Psoas muscle (tissue), 8 donors: ENCODE measurements around the gene ASTN2. TPM values are rescaled to one million over a fixed set of nuclear protein-coding genes. Genes with fewer than 3 reads are reported as not detected.

Experiments used
- ATAC-seq, 4 donors: fragments of 200-7000 bp; cut with Tn5 transposase; one replicate each; pipeline ENCODE4 v1.9.1; 2020; ENCODE audit warnings: moderate library complexity in 3 of 4, mild to moderate bottlenecking in 2 of 4
- DNase-seq, 2 donors: peaks; one replicate each; pipeline ENCODE4 v3.0.0-alpha.2; 2020
- H3K27ac ChIP-seq: fragments of 200-600 bp; one replicate; pipeline ENCODE4 v1.8.0; 2022
- H3K27me3 ChIP-seq, 3 donors: fragments of 200-600 bp in 1 of 3; one replicate each; pipeline versions ENCODE4 v1.6.1 to v1.8.0; 2013 to 2022; ENCODE audit warnings: low read length in 2 of 3, mild to moderate bottlenecking in 2 of 3, moderate library complexity in 1 of 3; ENCODE audit not compliant: insufficient read depth in 3 of 3
- H3K36me3 ChIP-seq, 2 donors: fragments of 200-600 bp in 1 of 2; one replicate each; pipeline versions ENCODE4 v1.6.1 to v1.8.0; 2013 to 2022; ENCODE audit warnings: low read depth in 1 of 2, mild to moderate bottlenecking in 1 of 2, moderate library complexity in 1 of 2; ENCODE audit not compliant: insufficient read depth in 1 of 2
- H3K4me1 ChIP-seq: fragments of 200-600 bp; one replicate; pipeline ENCODE4 v1.8.0; 2022
- H3K4me3 ChIP-seq: fragments of 200-600 bp; one replicate; pipeline ENCODE4 v1.8.0; 2022; ENCODE audit warnings: mild to moderate bottlenecking
- H3K9me3 ChIP-seq: fragments of 200-600 bp; one replicate; pipeline ENCODE4 v1.8.0; 2022
- WGBS, 3 donors: extraction: QIAGEN DNeasy Blood & Tissue Kit; methylation state at CpG; one replicate each; pipeline versions ENCODE4 v1.1.6 to v1.1.7; 2013; 5-methylcytosine and 5-hydroxymethylcytosine counted together
- intact Hi-C, 2 donors: fragments of 100-400 bp; cut with DNase I; formaldehyde crosslinking; loops; one replicate each; pipeline versions ENCODE4 v1.11.0 to v1.14.2; 2022
- polyA plus RNA-seq, 3 donors: library from polyadenylated mRNA; stranded (reverse); fragments of 200-250 nt; gene quantifications; one replicate each; pipeline ENCODE4 v1.2.3, GENCODE V29; 2013
- total RNA-seq, 4 donors: library from RNA; stranded (reverse); fragmentation: NEBNext Ultra II Directional in 2 of 4; extraction: Animal tissue kit (Norgen Biotek cat#: 25700) in 2 of 4; gene quantifications; one replicate each; pipeline versions ENCODE4 v1.2.1 to v1.2.4, GENCODE V29; 2021 to 2023
- TF ChIP-seq, protein P1 (sequence below): fragments of 200-600 bp; IDR thresholded peaks from one replicate; pipeline ENCODE4 v1.8.0; 2022; ENCODE audit warnings: antibody characterized with exemption
- donor health status: healthy with polysubstance abuse.
- donor health status: DM: no; HTN: no; CAD: no; lungs with moderate emphysema.
- donor health status: Bipolar disorder and iron deficiency.
- donor health status: healthy.
- donor health status: DM: yes; HTN: yes; CAD: no.
- donor health status: DM: no; HTN: no; CAD: no.
- donor health status: DM: no; HTN: no; CAD: no.
- donor health status: DM: yes; HTN: yes; CAD: no.

ASTN2 gene
- total and polyA plus RNA-seq, 7 donors, result 2.0 to 10.3 (median 3.3) TPM

DNA sequence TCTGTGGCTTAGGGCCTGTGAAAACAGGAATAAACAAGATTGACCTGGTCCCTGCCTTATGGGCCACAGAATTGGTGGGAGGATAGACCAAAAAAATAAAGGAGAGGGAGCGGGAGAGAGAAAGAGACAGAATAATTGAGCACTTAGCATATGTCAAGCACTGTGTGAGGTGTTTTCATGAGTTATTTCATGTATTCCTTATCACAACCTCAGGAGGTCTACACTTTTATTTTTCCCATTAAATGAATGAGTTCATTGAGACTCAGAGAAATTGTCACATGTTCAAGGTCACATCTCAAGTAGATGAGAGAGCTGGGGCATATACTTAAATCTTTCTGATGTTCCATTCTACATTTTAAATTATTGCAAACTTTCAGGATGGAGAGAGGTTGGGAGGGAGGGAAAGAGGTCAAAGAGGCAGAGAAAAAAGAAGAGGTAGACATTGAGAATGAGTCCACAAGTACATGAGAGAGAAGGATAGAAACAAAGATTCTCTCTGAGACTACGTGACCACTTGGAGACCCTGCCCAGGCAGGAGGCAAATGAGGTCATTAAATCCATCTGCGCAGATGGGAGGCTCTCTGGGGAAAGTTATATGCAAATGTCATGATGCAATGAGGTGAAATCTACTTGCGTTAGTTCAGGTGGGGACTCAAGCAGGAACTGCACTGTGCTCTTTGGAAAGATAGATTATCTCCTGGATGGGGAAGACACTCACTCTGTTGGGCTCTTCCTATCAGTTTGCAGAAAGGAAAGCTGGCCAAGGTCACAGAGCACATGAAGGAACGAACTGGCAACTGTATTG, 1019.8 kb downstream of the ASTN2 start:
- Histone ChIP-seq H3K27ac (no peak overlapping the region), H3K9me3 (no peaks in the 10 kb centered on the region), H3K4me3 (no peak overlapping the region), H3K27me3 (no peaks in the 10 kb centered on the region), H3K4me1 (no peaks in the 10 kb centered on the region), H3K36me3 (no peaks in the 10 kb centered on the region)
- DNase-seq (no peak), ATAC-seq (no peak)
- TF ChIP-seq, protein P1, sequence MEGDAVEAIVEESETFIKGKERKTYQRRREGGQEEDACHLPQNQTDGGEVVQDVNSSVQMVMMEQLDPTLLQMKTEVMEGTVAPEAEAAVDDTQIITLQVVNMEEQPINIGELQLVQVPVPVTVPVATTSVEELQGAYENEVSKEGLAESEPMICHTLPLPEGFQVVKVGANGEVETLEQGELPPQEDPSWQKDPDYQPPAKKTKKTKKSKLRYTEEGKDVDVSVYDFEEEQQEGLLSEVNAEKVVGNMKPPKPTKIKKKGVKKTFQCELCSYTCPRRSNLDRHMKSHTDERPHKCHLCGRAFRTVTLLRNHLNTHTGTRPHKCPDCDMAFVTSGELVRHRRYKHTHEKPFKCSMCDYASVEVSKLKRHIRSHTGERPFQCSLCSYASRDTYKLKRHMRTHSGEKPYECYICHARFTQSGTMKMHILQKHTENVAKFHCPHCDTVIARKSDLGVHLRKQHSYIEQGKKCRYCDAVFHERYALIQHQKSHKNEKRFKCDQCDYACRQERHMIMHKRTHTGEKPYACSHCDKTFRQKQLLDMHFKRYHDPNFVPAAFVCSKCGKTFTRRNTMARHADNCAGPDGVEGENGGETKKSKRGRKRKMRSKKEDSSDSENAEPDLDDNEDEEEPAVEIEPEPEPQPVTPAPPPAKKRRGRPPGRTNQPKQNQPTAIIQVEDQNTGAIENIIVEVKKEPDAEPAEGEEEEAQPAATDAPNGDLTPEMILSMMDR, result no peak
- WGBS, 3 donors, result 77 to 85% (median 84%) methylated on average over 5 of the region's 5 CpGs
- intact Hi-C loops, result no loop called here

DNA sequence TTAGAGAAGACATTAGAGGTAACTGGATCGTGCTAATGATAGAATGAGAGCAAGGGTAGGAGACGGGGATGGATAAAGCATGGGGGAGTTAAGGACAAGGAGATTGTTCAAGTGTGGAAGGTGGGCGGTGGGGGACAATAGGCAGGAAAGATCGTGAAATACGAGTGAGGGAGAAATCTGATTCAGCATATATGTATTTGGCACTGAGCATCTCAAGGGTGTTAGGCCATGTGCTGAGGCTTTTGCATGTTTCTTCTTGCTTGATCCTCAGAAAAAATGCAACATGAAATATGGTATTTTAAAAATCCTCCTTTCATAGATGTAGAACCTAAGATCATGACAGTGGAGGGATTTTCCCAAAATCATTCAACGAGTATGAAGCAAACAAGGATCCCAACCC, 1020.8 kb downstream of the ASTN2 start:
- Histone ChIP-seq H3K4me3 (no peak overlapping the region), H3K9me3 (no peaks in the 10 kb centered on the region), H3K36me3 (no peaks in the 10 kb centered on the region), H3K4me1 (no peaks in the 10 kb centered on the region), H3K27me3 (no peaks in the 10 kb centered on the region), H3K27ac (no peak overlapping the region)
- DNase-seq (no peak), ATAC-seq (no peak)
- TF ChIP-seq, protein P1, result no peak
- WGBS, 3 donors, result 93 to 94% (median 94%) methylated on average over 6 of the region's 6 CpGs
- intact Hi-C loops, result no loop called here

DNA sequence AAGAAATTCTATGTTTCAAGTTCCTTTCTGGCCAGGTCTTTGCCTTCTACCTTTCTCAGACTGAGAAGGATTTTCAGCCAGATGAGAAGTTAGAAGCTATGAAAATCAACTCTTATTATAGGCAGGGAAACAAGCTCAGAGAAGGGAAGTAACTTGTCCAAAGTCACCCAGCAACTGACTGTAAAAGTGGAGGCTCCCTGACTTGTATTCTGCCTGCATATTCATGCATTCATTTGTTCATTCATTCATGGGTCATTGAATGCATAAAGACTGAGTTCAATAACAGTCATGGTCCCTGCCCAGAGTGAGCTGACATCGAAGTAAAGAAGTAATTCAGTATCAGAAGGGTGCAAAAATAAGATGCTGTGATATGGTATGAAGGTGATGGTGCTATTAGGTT, 1021.7 kb downstream of the ASTN2 start:
- DNase-seq, result no peak
- Histone ChIP-seq H3K4me1 (no peaks in the 10 kb centered on the region), H3K4me3 (no peak overlapping the region), H3K27me3 (no peaks in the 10 kb centered on the region), H3K9me3 (no peaks in the 10 kb centered on the region), H3K27ac (no peak overlapping the region), H3K36me3 (no peaks in the 10 kb centered on the region)
- 92 to 97% (median 95%) methylated on average over 1 of the region's 1 CpG for WGBS, 3 donors
- ATAC-seq, result no peak
- TF ChIP-seq, protein P1, result no peak
- intact Hi-C loops, result no loop called here

GRCh38 chr9:116391306-116391900, 1023.5 kb downstream of the ASTN2 start:
- ATAC-seq (no peak), DNase-seq (no peak)
- Histone ChIP-seq H3K4me3 (no peak overlapping the region), H3K4me1 (no peaks in the 10 kb centered on the region), H3K36me3 (no peaks in the 10 kb centered on the region), H3K27ac (no peak overlapping the region), H3K9me3 (no peaks in the 10 kb centered on the region), H3K27me3 (no peaks in the 10 kb centered on the region)
- WGBS, 3 donors, result 89 to 91% (median 90%) methylated on average over 4 of the region's 4 CpGs
- TF ChIP-seq, protein P1, result no peak
- intact Hi-C loops, result no loop called here
